Heart left ventricle (tissue), 16 donors: ENCODE results near the gene CLNK. TPM values are rescaled to one million over a fixed set of nuclear protein-coding genes. Genes with fewer than 3 reads are reported as not detected.

Source experiments
- ATAC-seq, 4 donors: fragments of 200-7000 bp; cut with Tn5 transposase; one replicate each; pipeline ENCODE4 v1.9.1; 2020 to 2022; ENCODE audit warnings: moderate library complexity in 4 of 4, mild to moderate bottlenecking in 3 of 4, moderate number of reproducible peaks in 1 of 4
- DNase-seq, 5 donors: peaks; one replicate each; pipeline ENCODE4 v3.0.0-alpha.2; 2020
- H3K27ac ChIP-seq, 12 donors: fragments of 200-600 bp; sonication (generic) in 4 of 12; one replicate each; pipeline versions ENCODE4 v1.5.0 to v1.8.0; 2016 to 2022; ENCODE audit warnings: mild to moderate bottlenecking in 2 of 12
- H3K27me3 ChIP-seq, 9 donors: fragments of 200-600 bp; sonication (generic) in 2 of 9; one replicate each; pipeline versions ENCODE4 v1.5.1 to v1.8.0; 2016 to 2022; ENCODE audit warnings: mild to moderate bottlenecking in 3 of 9
- H3K36me3 ChIP-seq, 9 donors: fragments of 200-600 bp; sonication (generic) in 2 of 9; one replicate each; pipeline versions ENCODE4 v1.5.0 to v1.8.0; 2018 to 2022; ENCODE audit warnings: mild to moderate bottlenecking in 2 of 9
- H3K4me1 ChIP-seq, 12 donors: fragments of 200-600 bp; sonication (generic) in 4 of 12; one replicate each; pipeline versions ENCODE4 v1.5.0 to v1.8.0; 2016 to 2022; ENCODE audit warnings: mild to moderate bottlenecking in 3 of 12
- H3K4me3 ChIP-seq, 12 donors: fragments of 200-600 bp; sonication (generic) in 4 of 12; one replicate each; pipeline versions ENCODE4 v1.5.0 to v1.8.0; 2017 to 2022; ENCODE audit warnings: mild to moderate bottlenecking in 9 of 12, moderate library complexity in 4 of 12
- H3K9me3 ChIP-seq, 12 donors: fragments of 200-600 bp; sonication (generic) in 4 of 12; one replicate each; pipeline versions ENCODE4 v1.5.0 to v1.8.0; 2016 to 2022; ENCODE audit warnings: mild to moderate bottlenecking in 1 of 12
- POLR2A ChIP-seq, 2 donors: fragments of 450-650 bp; IDR thresholded peaks; one replicate each; pipeline ENCODE4 v1.6.1; 2017; ENCODE audit warnings: antibody characterized with exemption in 2 of 2, mild to moderate bottlenecking in 2 of 2, moderate library complexity in 2 of 2
- WGBS, 4 donors: extraction: QIAGEN DNeasy Blood & Tissue Kit in 2 of 4; methylation state at CpG; one replicate each; pipeline versions ENCODE4 v1.1.5 to v1.1.7; 2013 to 2018; 5-methylcytosine and 5-hydroxymethylcytosine counted together
- intact Hi-C, 10 donors: fragments of 100-400 bp; cut with DNase I; formaldehyde crosslinking; loops; one replicate each; pipeline versions ENCODE4 v1.11.1 to v1.14.2; 2022
- polyA plus RNA-seq, 2 donors: library from polyadenylated mRNA; stranded (reverse); fragments of 200-250 nt; gene quantifications; one replicate each; pipeline ENCODE4 v1.2.3, GENCODE V29; 2013
- total RNA-seq, 9 donors: library from RNA; depleted of rRNA in 2 of 9; stranded (reverse); fragments of >200 nt in 2 of 9; fragmentation: NEBNext Ultra II Directional in 3 of 9; extraction: Animal tissue kit (Norgen Biotek cat#: 25700) in 3 of 9; gene quantifications; one replicate each; pipeline versions ENCODE4 v1.1.0 to v1.2.4, GENCODE V29; 2016 to 2023
- TF ChIP-seq, protein P1 (sequence below), 12 donors: fragments of 200-600 bp; sonication (generic) in 4 of 12; IDR thresholded peaks; one replicate each; pipeline versions ENCODE4 v1.5.0 to v1.8.0; 2018 to 2022; ENCODE audit warnings: antibody characterized with exemption in 12 of 12, mild to moderate bottlenecking in 5 of 12
- donor health status: ischemic (EF 13 %, LVEDD 7.1; RV severe dilation, severe dysfunction).
- donor health status: healthy with polysubstance abuse.
- donor health status: DM: no; HTN: yes; CAD: no.
- donor health status: DM: no; HTN: no; CAD: no.
- donor health status: ischemic (EF 25% LVEDD 6.9; RV normal size, moderate dysfunction).
- donor health status: ischemic (EF 25% LVEDD 5.7; RV mildly dilated, moderate dysfunction).
- donor health status: healthy.
- donor health status: DM: yes; HTN: yes; CAD: no.
- donor health status: ischemic (EF 35%, LVEDD 5.7; RV mildly dilated, moderate dysfunction).
- donor health status: nonischemic (EF 11% LVEDD 7.7; RV severe dilation, severe dysfunction).
- donor health status: DM: yes; HTN: yes; CAD: no.
- donor health status: PGD.
- donor health status: ischemic (EF 29% LVEDD 5.4; RV normal size, mild dysfunction).
- donor health status: nonischemic (EF 23%, LVEDD 6.1; RV moderate dilation, normal function).

CLNK gene
- total and polyA plus RNA-seq, 11 donors = 0.01 to 0.16 (median 0.11) TPM; not detected in 8

DNA sequence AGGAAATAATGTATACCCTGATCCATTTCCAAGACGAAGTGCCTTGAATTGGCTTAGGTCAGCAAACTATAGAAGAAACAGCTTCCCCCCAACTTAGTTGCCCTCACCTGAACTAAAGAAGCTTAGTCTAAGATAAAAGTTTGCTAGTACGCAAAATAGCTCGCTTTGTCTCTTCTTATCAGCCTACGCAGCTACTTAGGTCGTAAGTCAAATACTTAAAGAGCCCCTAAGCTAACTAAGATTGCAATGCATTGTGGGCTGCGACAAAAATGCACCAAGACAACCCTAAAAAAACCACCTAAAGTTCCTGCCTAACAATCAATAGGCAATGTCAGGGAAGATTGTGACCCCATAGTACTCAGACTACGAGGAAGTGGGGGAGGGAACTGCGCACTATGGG, 12.8 kb downstream of the CLNK start:
- intact Hi-C loops = no loop called here
- WGBS, 4 donors = 60 to 73% (median 61%) methylated on average over 8 of the region's 8 CpGs

DNA sequence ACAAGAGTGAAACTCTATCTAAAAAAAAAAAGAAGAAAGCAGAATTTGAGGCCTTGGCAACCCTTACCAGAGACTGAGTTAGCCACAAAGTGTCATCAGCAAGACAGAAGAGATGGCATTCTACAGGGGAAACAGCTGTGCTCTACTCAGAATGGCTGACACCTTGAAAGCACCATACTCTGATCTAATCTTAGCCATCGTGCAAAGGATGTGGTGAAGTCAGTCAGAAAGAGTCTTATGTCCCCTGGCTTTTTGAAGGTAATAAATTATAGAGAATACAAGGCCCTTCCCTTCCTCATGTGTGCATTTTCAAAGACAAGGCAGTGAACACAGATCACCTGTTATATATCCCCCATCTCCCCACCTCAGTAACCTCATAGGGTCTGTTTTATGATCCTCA, 13.2 kb downstream of the CLNK start:
- DNase-seq (no peak), ATAC-seq (no peak)
- no peak overlapping the region for H3K4me3 ChIP-seq
- H3K4me1 ChIP-seq = no peaks in the 10 kb centered on the region
- no peaks in the 10 kb centered on the region for H3K9me3 ChIP-seq
- TF ChIP-seq POLR2A (IDR thresholded peaks at IDR 0.05) = no peak
- TF ChIP-seq, protein P1, sequence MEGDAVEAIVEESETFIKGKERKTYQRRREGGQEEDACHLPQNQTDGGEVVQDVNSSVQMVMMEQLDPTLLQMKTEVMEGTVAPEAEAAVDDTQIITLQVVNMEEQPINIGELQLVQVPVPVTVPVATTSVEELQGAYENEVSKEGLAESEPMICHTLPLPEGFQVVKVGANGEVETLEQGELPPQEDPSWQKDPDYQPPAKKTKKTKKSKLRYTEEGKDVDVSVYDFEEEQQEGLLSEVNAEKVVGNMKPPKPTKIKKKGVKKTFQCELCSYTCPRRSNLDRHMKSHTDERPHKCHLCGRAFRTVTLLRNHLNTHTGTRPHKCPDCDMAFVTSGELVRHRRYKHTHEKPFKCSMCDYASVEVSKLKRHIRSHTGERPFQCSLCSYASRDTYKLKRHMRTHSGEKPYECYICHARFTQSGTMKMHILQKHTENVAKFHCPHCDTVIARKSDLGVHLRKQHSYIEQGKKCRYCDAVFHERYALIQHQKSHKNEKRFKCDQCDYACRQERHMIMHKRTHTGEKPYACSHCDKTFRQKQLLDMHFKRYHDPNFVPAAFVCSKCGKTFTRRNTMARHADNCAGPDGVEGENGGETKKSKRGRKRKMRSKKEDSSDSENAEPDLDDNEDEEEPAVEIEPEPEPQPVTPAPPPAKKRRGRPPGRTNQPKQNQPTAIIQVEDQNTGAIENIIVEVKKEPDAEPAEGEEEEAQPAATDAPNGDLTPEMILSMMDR (IDR thresholded peaks at IDR 0.05) = no peak
- H3K36me3 ChIP-seq = no peaks in the 10 kb centered on the region
- no peak overlapping the region for H3K27ac ChIP-seq
- peaks cover 0 to 2% (median 0%) of the 10 kb centered on the region in 9 donors for H3K27me3 ChIP-seq
- whole genome bisulfite sequencing, 4 donors = 27 to 58% (median 34%) methylated on average over 1 of the region's 1 CpG
- intact Hi-C loops = no loop called here

More for the DNA sequence above, 12.8 kb downstream of the CLNK start:
- Histone ChIP-seq H3K27me3 (no peaks in the 10 kb centered on the region), H3K36me3 (no peaks in the 10 kb centered on the region), H3K4me3 (no peak overlapping the region), H3K27ac (no peak overlapping the region), H3K4me1 (no peaks in the 10 kb centered on the region), H3K9me3 (no peaks in the 10 kb centered on the region)
- ATAC-seq = no peak
- DNase-seq = no peak
- no peak for TF ChIP-seq POLR2A (IDR thresholded peaks at IDR 0.05)
- TF ChIP-seq, protein P1 (IDR thresholded peaks at IDR 0.05) = no peak

DNA sequence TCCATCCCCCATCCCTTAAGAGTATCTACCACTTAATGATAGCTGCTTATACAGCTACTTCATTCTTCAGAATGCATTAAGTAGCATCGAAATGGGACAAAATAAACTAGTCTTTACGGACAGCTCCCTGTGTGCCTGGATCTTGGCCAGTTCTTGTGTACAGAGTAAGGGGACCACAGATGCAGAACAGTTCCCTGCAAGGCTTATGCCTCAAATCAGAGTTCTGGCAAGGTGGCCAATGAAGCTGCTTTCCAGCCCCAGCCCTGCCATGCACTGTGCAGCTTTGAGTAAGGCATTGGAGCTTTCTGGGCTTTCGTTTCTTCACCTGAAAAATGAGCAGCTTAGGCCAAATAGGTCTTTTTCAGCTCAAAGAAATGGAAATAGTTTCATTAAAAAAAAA, 14.2 kb downstream of the CLNK start:
- no peak for TF ChIP-seq POLR2A (IDR thresholded peaks at IDR 0.05)
- TF ChIP-seq, protein P1 (IDR thresholded peaks at IDR 0.05) = no peak
- Histone ChIP-seq H3K27me3 (peaks cover 0 to 6% (median 0%) of the 10 kb centered on the region in 9 donors), H3K4me1 (no peaks in the 10 kb centered on the region), H3K9me3 (no peaks in the 10 kb centered on the region), H3K27ac (no peak overlapping the region), H3K36me3 (no peaks in the 10 kb centered on the region), H3K4me3 (no peak overlapping the region)
- intact Hi-C loops = no loop called here
- DNase-seq = no peak
- ATAC-seq = no peak
- WGBS, 4 donors = 60 to 72% (median 70%) methylated on average over 3 of the region's 3 CpGs

DNA sequence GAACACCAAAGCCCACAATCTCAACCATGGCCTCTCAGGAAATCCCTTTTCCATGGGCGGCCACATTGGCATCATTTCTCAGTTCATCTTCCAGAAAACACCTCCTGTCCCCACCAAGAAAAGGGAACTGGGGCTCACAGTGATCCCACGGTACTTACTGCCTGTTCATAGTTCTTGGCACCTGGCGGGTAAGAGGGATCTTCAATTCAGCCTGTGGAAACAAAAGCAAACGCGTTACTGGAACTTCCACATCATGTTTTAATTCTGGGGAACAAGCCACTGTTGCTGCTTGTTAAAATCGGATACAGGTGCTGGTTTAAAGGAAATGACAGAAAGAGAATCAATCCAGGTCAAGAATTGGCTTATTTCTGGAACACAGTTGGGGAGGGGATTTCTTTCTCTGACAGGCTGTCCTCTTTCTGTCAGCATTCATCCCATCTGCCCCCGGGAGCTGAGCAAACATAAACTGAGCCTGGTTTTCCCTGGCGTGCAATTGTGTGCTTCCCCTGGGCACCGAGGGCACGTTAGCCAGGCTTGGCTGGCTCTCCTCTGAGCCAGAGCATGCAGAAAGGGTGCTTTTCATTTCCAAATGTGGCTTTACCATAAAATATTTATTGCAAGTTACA, 16.8 kb downstream of the CLNK start:
- H3K36me3 ChIP-seq = no peaks in the 10 kb centered on the region
- H3K27me3 ChIP-seq = peaks cover 0 to 6% (median 0%) of the 10 kb centered on the region in 9 donors
- H3K4me3 ChIP-seq = no peak overlapping the region
- WGBS, 4 donors = 63 to 78% (median 70%) methylated on average over 10 of the region's 10 CpGs
- no peak overlapping the region for H3K27ac ChIP-seq
- no peak for TF ChIP-seq POLR2A (IDR thresholded peaks at IDR 0.05)
- TF ChIP-seq, protein P1 (IDR thresholded peaks at IDR 0.05) = no peak
- H3K9me3 ChIP-seq = no peaks in the 10 kb centered on the region
- DNase-seq = no peak
- ATAC-seq = no peak
- H3K4me1 ChIP-seq = peaks cover 0 to 2% (median 0%) of the 10 kb centered on the region in 12 donors
- intact Hi-C loops = no loop called here
